HepG2 (cell line): ENCODE measurements around the gene TNFAIP1. TPM values are rescaled to one million over a fixed set of nuclear protein-coding genes. Genes with fewer than 3 reads are reported as not detected.
A peak's percentile ranks its signal among the peaks of the same experiment; 100 is the strongest.

ENCODE experiments used
- CBX2 ChIP-seq, 2 experiments: fragments of 200-600 bp in 1 of 2; sonication (generic); formaldehyde crosslinking in 1 of 2; IDR thresholded peaks; 2 replicates each; pipeline versions ENCODE4 v1.7.0 to v1.8.1; 2018 to 2022; ENCODE audit warnings: low read depth in 2 of 2, low read length in 1 of 2, mild to moderate bottlenecking in 1 of 2, missing genetic modification reagents in 1 of 2
- CTCF ChIP-seq: sonication (generic); formaldehyde crosslinking; IDR thresholded peaks from 2 replicates; pipeline ENCODE4 v1.5.0; 2020; ENCODE audit warnings: mild to moderate bottlenecking, missing genetic modification reagents, moderate library complexity
- ESRRA ChIP-seq: sonication (generic); formaldehyde crosslinking; IDR thresholded peaks from 2 replicates; pipeline ENCODE4 v1.5.1; 2020; ENCODE audit warnings: mild to moderate bottlenecking, low read depth, missing genetic modification reagents
- HIVEP1 ChIP-seq: sonication (generic); formaldehyde crosslinking; IDR thresholded peaks from 2 replicates; pipeline ENCODE4 v1.4.0; 2020; ENCODE audit warnings: mild to moderate bottlenecking, missing genetic modification reagents
- KAT8 ChIP-seq: IDR thresholded peaks from 2 replicates; pipeline ENCODE4 v1.6.1; 2016; ENCODE audit warnings: missing genetic modification reagents, missing compliant biosample characterization
- KDM4B ChIP-seq: sonication (generic); formaldehyde crosslinking; IDR thresholded peaks from 2 replicates; pipeline ENCODE4 v1.4.0; 2020; ENCODE audit warnings: missing genetic modification reagents
- MIER2 ChIP-seq: IDR thresholded peaks from 2 replicates; pipeline ENCODE4 v1.6.1; 2016; ENCODE audit warnings: missing biosample characterization, missing genetic modification reagents
- PHF21A ChIP-seq: sonication (generic); formaldehyde crosslinking; IDR thresholded peaks from 2 replicates; pipeline ENCODE4 v1.5.0; 2020; ENCODE audit warnings: mild to moderate bottlenecking, missing genetic modification reagents
- PITX1 ChIP-seq: sonication (generic); formaldehyde crosslinking; IDR thresholded peaks from 2 replicates; pipeline ENCODE4 v1.5.1; 2020; ENCODE audit warnings: mild to moderate bottlenecking, missing genetic modification reagents
- RAD21 ChIP-seq: fragments of 450-650 bp; formaldehyde crosslinking; IDR thresholded peaks from 2 replicates; pipeline ENCODE4 v1.5.0; 2020; ENCODE audit warnings: mild to moderate bottlenecking
- SETDB1 ChIP-seq: sonication (generic); formaldehyde crosslinking; IDR thresholded peaks from 2 replicates; pipeline ENCODE4 v1.5.1; 2020; ENCODE audit warnings: missing genetic modification reagents, mild to moderate bottlenecking, borderline replicate concordance
- TFAP4 ChIP-seq: sonication (generic); IDR thresholded peaks from 2 replicates; pipeline ENCODE4 v1.6.1; 2016; ENCODE audit warnings: low read depth, borderline replicate concordance
- ZBTB38 ChIP-seq: sonication (generic); formaldehyde crosslinking; IDR thresholded peaks from 2 replicates; pipeline ENCODE4 v1.5.1; 2020; ENCODE audit warnings: mild to moderate bottlenecking, missing genetic modification reagents
- ZFAT ChIP-seq: sonication (generic); formaldehyde crosslinking; conservative IDR thresholded peaks from 2 replicates; pipeline ENCODE4 v1.8.1; 2023; ENCODE audit warnings: missing genetic modification reagents, inconsistent platforms
- ZFY ChIP-seq: sonication (generic); formaldehyde crosslinking; IDR thresholded peaks from 2 replicates; pipeline ENCODE4 v1.4.0; 2020; ENCODE audit warnings: missing genetic modification reagents
- ZNF644 ChIP-seq: IDR thresholded peaks from 2 replicates; pipeline ENCODE4 v1.6.1; 2016; ENCODE audit warnings: low read depth
- ZNF800 ChIP-seq: sonication (generic); formaldehyde crosslinking; IDR thresholded peaks from 2 replicates; pipeline ENCODE4 v1.4.0; 2020; ENCODE audit warnings: missing genetic modification reagents
- polyA plus RNA-seq, 8 experiments: library from polyadenylated mRNA; depleted of rRNA in 3 of 8; stranded (reverse) in 7 of 8; unstranded in 1 of 8; fragments of >200 nt; fragmentation: Illumina TruSeq in 4 of 8; extraction: Trizol in 4 of 8; gene quantifications; 2 replicates each; pipeline versions ENCODE4 v1.2.1 to v1.2.3, GENCODE V29; 2011 to 2016; ENCODE audit warnings: low read depth in 4 of 8, missing spikeins in 1 of 8, mixed read lengths in 1 of 8; ENCODE audit not compliant: insufficient read depth in 1 of 8
- total RNA-seq, 5 experiments: library from RNA; depleted of rRNA; stranded (reverse); fragments of >200 nt; fragmentation: Illumina TruSeq; extraction: Trizol; gene quantifications; 2 replicates each; pipeline ENCODE4 v1.2.3, GENCODE V29; 2016; ENCODE audit warnings: low read depth in 1 of 5
- TF ChIP-seq, protein P1 (sequence below): sonication (generic); formaldehyde crosslinking; IDR thresholded peaks from 2 replicates; pipeline ENCODE4 v1.4.0; 2020; ENCODE audit warnings: missing genetic modification reagents, low read depth, mild to moderate bottlenecking, borderline replicate concordance
- TF ChIP-seq, protein P2 (sequence below): sonication (generic); formaldehyde crosslinking; IDR thresholded peaks from 2 replicates; pipeline ENCODE4 v1.4.0; 2020; ENCODE audit warnings: mild to moderate bottlenecking, missing genetic modification reagents

TNFAIP1 gene
- total and polyA plus RNA-seq, 2 of the 13 experiments (the other 11 are each of a cell fraction or from before 2014, with no cell fraction given), result 17.5 to 40.6 TPM

- peak; percentile 27; the same call in 1 of the 2 replicates for TF ChIP-seq TFAP4
- peak; percentile 36; the same call in 1 of the 2 replicates for TF ChIP-seq MIER2
- TF ChIP-seq ESRRA (CRISPR knock-in tag), result peak; percentile 79; the same call in 1 of the 2 replicates
- TF ChIP-seq KAT8 (CRISPR knock-in tag), result peak; percentile 68
- no peak for TF ChIP-seq ZFAT
- TF ChIP-seq RAD21 (CRISPR knock-in tag), result peak; percentile 62; the same call in 1 of the 2 replicates
- TF ChIP-seq ZNF644 (CRISPR knock-in tag), result 0 out of 2 replicates have a peak, but pooled peaks have one; percentile 31
- no peak for TF ChIP-seq HIVEP1 (CRISPR knock-in tag)
- TF ChIP-seq SETDB1 (CRISPR knock-in tag), result no peak
- TF ChIP-seq, protein P1, sequence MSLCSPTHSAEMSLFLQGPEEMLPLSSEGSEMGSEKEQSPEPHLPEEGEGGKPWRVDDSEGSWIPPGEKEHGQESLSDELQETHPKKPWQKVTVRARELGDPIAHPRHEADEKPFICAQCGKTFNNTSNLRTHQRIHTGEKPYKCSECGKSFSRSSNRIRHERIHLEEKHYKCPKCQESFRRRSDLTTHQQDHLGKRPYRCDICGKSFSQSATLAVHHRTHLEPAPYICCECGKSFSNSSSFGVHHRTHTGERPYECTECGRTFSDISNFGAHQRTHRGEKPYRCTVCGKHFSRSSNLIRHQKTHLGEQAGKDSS (CRISPR knock-in tag), result peak; percentile 34; the same call in 1 of the 2 replicates
- TF ChIP-seq, protein P2, sequence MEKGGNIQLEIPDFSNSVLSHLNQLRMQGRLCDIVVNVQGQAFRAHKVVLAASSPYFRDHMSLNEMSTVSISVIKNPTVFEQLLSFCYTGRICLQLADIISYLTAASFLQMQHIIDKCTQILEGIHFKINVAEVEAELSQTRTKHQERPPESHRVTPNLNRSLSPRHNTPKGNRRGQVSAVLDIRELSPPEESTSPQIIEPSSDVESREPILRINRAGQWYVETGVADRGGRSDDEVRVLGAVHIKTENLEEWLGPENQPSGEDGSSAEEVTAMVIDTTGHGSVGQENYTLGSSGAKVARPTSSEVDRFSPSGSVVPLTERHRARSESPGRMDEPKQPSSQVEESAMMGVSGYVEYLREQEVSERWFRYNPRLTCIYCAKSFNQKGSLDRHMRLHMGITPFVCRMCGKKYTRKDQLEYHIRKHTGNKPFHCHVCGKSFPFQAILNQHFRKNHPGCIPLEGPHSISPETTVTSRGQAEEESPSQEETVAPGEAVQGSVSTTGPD (CRISPR knock-in tag), result no peak
- TF ChIP-seq ZBTB38, result peak; percentile 65; the same call in 1 of the 2 replicates
- TF ChIP-seq ZNF800, result 0 out of 2 replicates have a peak, but pooled peaks have one; percentile 26
- TF ChIP-seq PITX1 (CRISPR knock-in tag), result 0 out of 2 replicates have a peak, but pooled peaks have one; percentile 13
- peak; percentile 84 for TF ChIP-seq CTCF
- TF ChIP-seq PHF21A (CRISPR knock-in tag), result peak; percentile 51; the same call in 1 of the 2 replicates
- TF ChIP-seq KDM4B, result 0 out of 2 replicates have a peak, but pooled peaks have one; percentile 28
- peak; percentile 41; the same call in 1 of the 2 replicates for TF ChIP-seq ZFY (CRISPR knock-in tag)
- no peak for TF ChIP-seq CBX2 (IDR thresholded peaks at IDR 0.05; ENCODE audit: low read depth, low read length)
- TF ChIP-seq CBX2 (CRISPR knock-in tag; IDR thresholded peaks at IDR 0.05; ENCODE audit: low read depth), result no peak
Measured at GRCh38 chr17:28346746-28347246, 11.2 kb downstream of the TNFAIP1 start (continued).
